GM18519 (cell line): ENCODE data around the gene SART1.
"Not testable (repeated sequence)": the region's sequence is repeated elsewhere in the genome, so short reads cannot be mapped to it uniquely, and the experiment has no call there.

Source experiments
- ATAC-seq: cut with Tn5 transposase; IDR thresholded peaks from one replicate; pipeline ENCODE4 v1.9.1; 2021; ENCODE audit warnings: mild to moderate bottlenecking, moderate library complexity; ENCODE audit not compliant: unreplicated experiment, low FRiP score

SART1 gene

DNA sequence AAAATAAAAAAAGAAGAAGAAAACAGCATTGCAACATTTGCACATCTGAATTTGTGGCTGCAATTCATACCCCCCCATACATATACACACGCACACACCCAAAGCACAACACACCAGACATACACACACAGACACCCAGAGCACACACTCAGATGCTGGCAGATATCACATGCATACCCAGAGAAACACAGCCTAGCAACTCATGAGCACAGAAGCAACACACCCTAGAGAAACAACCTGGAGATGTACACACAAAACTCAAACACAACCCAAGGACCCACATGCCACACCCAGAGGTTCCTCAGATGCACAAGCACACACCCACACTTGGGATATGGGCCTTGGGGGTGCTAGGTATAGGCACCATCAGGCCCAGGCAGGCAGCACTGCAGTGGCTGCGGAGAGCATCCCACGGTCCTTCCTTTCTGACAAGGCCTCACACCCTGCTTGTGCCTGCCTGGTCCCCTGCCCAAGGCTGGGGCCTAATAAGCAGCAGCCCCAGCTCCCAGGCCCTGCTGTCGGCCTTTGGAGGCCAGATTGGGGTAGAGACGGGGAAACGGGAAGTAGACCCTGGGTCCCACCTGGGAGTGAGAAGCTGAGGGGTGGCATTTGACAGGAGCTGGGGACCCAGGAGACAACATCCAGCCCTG, 53.4 kb downstream of the SART1 start:
- ATAC-seq: no peak

DNA sequence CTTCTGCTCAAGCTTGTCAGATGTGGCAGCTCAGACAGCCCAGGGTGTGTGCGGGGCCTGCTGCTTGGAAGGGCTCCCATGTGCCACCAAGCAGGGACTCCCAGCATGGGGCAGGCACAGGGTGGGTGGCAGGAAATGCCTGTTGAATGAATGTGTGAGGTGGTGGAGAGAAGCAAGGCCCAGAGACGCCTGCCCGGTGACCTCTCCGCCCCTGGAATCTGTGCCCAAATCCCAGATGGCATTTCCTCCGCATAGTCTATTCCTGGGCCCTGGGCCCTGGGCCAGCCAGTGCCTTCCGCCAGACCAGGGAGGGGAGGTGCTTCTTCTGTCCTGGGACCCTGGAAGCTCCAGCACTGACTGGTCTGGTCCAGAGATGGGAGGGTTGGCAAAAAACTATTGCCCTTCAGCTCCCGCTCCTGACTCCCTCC, 53.9 kb downstream of the SART1 start:
- ATAC-seq: no peak

DNA sequence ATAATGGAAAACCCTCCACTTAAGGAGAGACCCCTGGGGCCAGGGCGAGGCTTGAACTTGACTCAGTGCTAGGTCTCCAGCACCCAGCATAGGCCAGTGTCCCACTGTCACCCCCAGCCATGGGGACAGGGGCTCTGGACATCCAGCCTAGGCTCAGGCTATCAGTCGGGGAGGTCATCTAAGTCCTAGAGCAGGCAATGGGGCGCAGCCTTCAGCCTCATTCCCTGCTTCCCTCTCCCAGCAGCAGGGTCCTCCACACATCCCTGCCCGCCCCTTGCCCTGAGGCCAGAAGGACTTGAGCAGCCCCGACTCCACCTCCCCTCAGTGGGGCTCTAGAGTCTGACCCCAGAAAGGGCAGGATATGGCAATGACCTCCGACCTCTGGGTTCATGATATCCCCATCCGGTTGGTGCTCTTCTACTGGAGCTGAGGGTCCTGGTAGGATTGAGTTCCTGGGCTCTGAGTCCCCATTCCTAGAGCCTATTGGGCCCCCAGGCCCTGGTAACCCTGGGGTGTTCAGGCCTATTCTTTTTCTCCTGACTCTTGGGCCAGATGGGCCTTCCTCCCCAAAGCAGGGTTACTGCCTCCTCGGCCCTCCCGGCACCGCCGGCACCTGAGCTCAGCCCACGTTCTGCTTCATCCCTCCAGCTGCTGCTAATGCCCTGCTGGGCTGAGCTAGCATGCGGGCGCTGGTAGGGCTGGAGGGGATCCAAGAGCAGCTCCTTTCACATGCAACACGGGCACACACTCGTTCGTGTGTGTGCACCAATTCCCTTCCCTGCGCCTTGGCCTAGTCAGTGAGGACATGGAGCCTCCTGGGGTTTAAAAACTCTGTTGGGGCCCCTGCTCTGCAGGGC, 54.6 kb downstream of the SART1 start:
- no peak for ATAC-seq

- ATAC-seq: no peak
Observed at GRCh38 chr11:66016793-66017177, 55.3 kb downstream of the SART1 start.

DNA sequence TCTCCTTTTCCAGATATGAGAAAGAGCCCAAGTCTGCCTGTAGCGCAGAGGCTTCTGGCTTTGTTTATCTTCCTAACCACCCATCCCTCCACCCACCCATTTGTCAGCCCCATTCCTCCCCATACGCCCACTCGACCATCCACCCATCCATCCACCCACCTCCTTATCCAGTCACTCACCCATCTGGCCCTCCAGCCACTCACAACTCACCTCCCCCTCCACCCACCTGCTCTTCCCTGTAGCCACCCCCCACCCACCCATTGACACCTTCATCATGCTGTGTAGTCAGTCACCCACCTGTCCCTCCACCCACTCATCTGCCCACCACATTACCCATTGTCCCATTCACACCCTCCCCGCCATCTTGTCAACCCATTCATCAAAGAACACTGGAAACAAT, 55.8 kb downstream of the SART1 start:
- ATAC-seq: no peak

GRCh38 chr11:66020212-66020611, 58.7 kb downstream of the SART1 start:
- ATAC-seq: no peak

- no peak for ATAC-seq
Observed at GRCh38 chr11:66020618-66021357, 59.3 kb downstream of the SART1 start.

- ATAC-seq: no peak
Observed at GRCh38 chr11:66022401-66023185, 61.1 kb downstream of the SART1 start.

- not testable (repeated sequence) for ATAC-seq
Observed at GRCh38 chr11:66023186-66023440, 61.6 kb downstream of the SART1 start.

GRCh38 chr11:66026017-66026529, 64.5 kb downstream of the SART1 start, which contains the start of gene CATSPER1:
TSS of gene CATSPER1 (minus strand) at chr11:66026479. CDS start at chr11:66026379, 100 bp downstream.
- ATAC-seq: no peak
